GM18520 (cell line): ENCODE results near the gene OLR1.

Experiments used
- ATAC-seq: cut with Tn5 transposase; IDR thresholded peaks from one replicate; pipeline ENCODE4 v1.9.1; 2021; ENCODE audit not compliant: unreplicated experiment

OLR1 gene

GRCh38 chr12:10110256-10110844, 61.6 kb downstream of the OLR1 start:
- no peak for ATAC-seq
